ENCODE measurements around the gene HBG1.

- TF ChIP-seq, protein P1, sequence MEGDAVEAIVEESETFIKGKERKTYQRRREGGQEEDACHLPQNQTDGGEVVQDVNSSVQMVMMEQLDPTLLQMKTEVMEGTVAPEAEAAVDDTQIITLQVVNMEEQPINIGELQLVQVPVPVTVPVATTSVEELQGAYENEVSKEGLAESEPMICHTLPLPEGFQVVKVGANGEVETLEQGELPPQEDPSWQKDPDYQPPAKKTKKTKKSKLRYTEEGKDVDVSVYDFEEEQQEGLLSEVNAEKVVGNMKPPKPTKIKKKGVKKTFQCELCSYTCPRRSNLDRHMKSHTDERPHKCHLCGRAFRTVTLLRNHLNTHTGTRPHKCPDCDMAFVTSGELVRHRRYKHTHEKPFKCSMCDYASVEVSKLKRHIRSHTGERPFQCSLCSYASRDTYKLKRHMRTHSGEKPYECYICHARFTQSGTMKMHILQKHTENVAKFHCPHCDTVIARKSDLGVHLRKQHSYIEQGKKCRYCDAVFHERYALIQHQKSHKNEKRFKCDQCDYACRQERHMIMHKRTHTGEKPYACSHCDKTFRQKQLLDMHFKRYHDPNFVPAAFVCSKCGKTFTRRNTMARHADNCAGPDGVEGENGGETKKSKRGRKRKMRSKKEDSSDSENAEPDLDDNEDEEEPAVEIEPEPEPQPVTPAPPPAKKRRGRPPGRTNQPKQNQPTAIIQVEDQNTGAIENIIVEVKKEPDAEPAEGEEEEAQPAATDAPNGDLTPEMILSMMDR (IDR thresholded peaks at IDR 0.05): no peak
- no peak for TF ChIP-seq POLR2A (IDR thresholded peaks at IDR 0.05)
Measured at GRCh38 chr11:5289696-5290095, 40.0 kb upstream of the HBG1 start.
